CD4-positive, CD25-positive, alpha-beta regulatory T cell (primary cell): ENCODE measurements around the gene DHX58. TPM values are rescaled to one million over a fixed set of nuclear protein-coding genes. Genes with fewer than 3 reads are reported as not detected.

Experiments
- ATAC-seq, 2 donors: fragments of 150-1000 bp; cut with Tn5 transposase; one replicate each; pipeline ENCODE4 v1.10.0; 2021; ENCODE audit warnings: low read depth in 2 of 2, moderate number of reproducible peaks in 2 of 2, moderate library complexity in 1 of 2
- DNase-seq, 3 donors: peaks; one replicate each; pipeline versions ENCODE4 v3.0.0 to v3.0.0-alpha.2; 2012 to 2022; ENCODE audit warnings: mixed read lengths in 1 of 3
- H3K27ac ChIP-seq: one replicate; pipeline ENCODE4 v1.7.0; 2013; ENCODE audit warnings: mild to moderate bottlenecking, low read length; ENCODE audit not compliant: insufficient read depth, poor library complexity, severe bottlenecking
- H3K27me3 ChIP-seq: one replicate; pipeline ENCODE4 v1.7.0; 2013; ENCODE audit warnings: low read length; ENCODE audit not compliant: control insufficient read depth, insufficient read depth
- H3K36me3 ChIP-seq: one replicate; pipeline ENCODE4 v1.7.0; 2013; ENCODE audit warnings: mild to moderate bottlenecking, low read length, moderate library complexity; ENCODE audit not compliant: control insufficient read depth, insufficient read depth
- H3K4me1 ChIP-seq: 2 replicates; pipeline ENCODE4 v1.7.0; 2013; ENCODE audit warnings: mild to moderate bottlenecking, low read length; ENCODE audit not compliant: insufficient read depth, control insufficient read depth, poor library complexity, severe bottlenecking
- H3K4me3 ChIP-seq: one replicate; pipeline ENCODE4 v1.7.0; 2013; ENCODE audit warnings: low read depth, mild to moderate bottlenecking, low read length, moderate library complexity
- H3K9me3 ChIP-seq, 2 experiments: 1 replicate in 1 of 2; 2 replicates in 1 of 2; pipeline ENCODE4 v1.7.0; 2013; ENCODE audit warnings: low read length in 2 of 2, mild to moderate bottlenecking in 1 of 2, moderate library complexity in 1 of 2; ENCODE audit not compliant: control insufficient read depth in 2 of 2
- H3K27ac Mint-ChIP-seq, 3 donors: one replicate each; pipeline ENCODE4 v1.8.0; 2020 to 2022; ENCODE audit warnings: mild to moderate bottlenecking in 3 of 3, mixed read lengths in 3 of 3, moderate library complexity in 2 of 3
- H3K27me3 Mint-ChIP-seq: one replicate; pipeline ENCODE4 v1.8.0; 2022; ENCODE audit warnings: mild to moderate bottlenecking, mixed read lengths
- H3K36me3 Mint-ChIP-seq: one replicate; pipeline ENCODE4 v1.8.0; 2020; ENCODE audit warnings: mixed read lengths
- H3K4me1 Mint-ChIP-seq, 4 donors: one replicate each; pipeline ENCODE4 v1.8.0; 2020 to 2022; ENCODE audit warnings: mixed read lengths in 4 of 4, mild to moderate bottlenecking in 1 of 4
- H3K4me3 Mint-ChIP-seq, 4 donors: one replicate each; pipeline ENCODE4 v1.8.0; 2020 to 2022; ENCODE audit warnings: mild to moderate bottlenecking in 4 of 4, mixed read lengths in 4 of 4, moderate library complexity in 3 of 4
- H3K9me3 Mint-ChIP-seq, 7 donors: one replicate each; pipeline ENCODE4 v1.8.0; 2020 to 2022; ENCODE audit warnings: mixed read lengths in 7 of 7, mild to moderate bottlenecking in 3 of 7, moderate library complexity in 2 of 7
- polyA plus RNA-seq, 4 donors: library from polyadenylated mRNA; unstranded; fragments of 300-500 nt; fragmentation: Illumina TruSeq; gene quantifications; one replicate each; pipeline ENCODE4 v1.2.3, GENCODE V29; 2021
- total RNA-seq: library from RNA; stranded (reverse); gene quantifications from one replicate; pipeline ENCODE4 v1.2.3, GENCODE V29; 2022

The DHX58 gene
- total and polyA plus RNA-seq, 5 donors from 2014 or later, result 7.2 to 24.4 (median 16.0) TPM

GRCh38 chr17:42067371-42068091 lies 45.0 kb downstream of the DHX58 start:
- Mint-ChIP-seq H3K4me1 (peaks cover 0 to 27% (median 7%) of the 10 kb centered on the region in 4 donors), H3K36me3 (no peaks in the 10 kb centered on the region), H3K27ac (no peak overlapping the region), H3K27me3 (peaks cover 23% of the 10 kb centered on the region), H3K9me3 (no peaks in the 10 kb centered on the region), H3K4me3 (no peak overlapping the region)
- Histone ChIP-seq H3K27me3 (no peaks in the 10 kb centered on the region), H3K4me1 (peaks cover 10% of the 10 kb centered on the region), H3K36me3 (no peaks in the 10 kb centered on the region), H3K9me3 (no peaks in the 10 kb centered on the region), H3K27ac (no peak overlapping the region), H3K4me3 (no peak overlapping the region)
- ATAC-seq, result peak; percentile 56 to 60
- peak; percentile 52 to 63 (median 53) for DNase-seq

GRCh38 chr17:42065201-42065600 lies 47.3 kb downstream of the DHX58 start:
- Histone ChIP-seq H3K9me3 (no peaks in the 10 kb centered on the region), H3K4me3 (no peak overlapping the region), H3K27ac (no peak overlapping the region), H3K36me3 (no peaks in the 10 kb centered on the region), H3K27me3 (no peaks in the 10 kb centered on the region), H3K4me1 (no peaks in the 10 kb centered on the region)
- H3K36me3 Mint-ChIP-seq, result no peaks in the 10 kb centered on the region
- ATAC-seq (no peak), DNase-seq (peak in 1 of 3 donors; percentile 34)
- H3K4me3 Mint-ChIP-seq, result no peak overlapping the region
- peaks cover 12% of the 10 kb centered on the region for H3K27me3 Mint-ChIP-seq
- no peaks in the 10 kb centered on the region for H3K9me3 Mint-ChIP-seq
- H3K4me1 Mint-ChIP-seq, result peaks cover 0 to 19% (median 5%) of the 10 kb centered on the region in 4 donors
- no peak overlapping the region for H3K27ac Mint-ChIP-seq

GRCh38 chr17:42062681-42063080 lies 49.8 kb downstream of the DHX58 start:
- Histone ChIP-seq H3K36me3 (no peaks in the 10 kb centered on the region), H3K4me3 (no peak overlapping the region), H3K9me3 (no peaks in the 10 kb centered on the region), H3K27me3 (no peaks in the 10 kb centered on the region), H3K4me1 (no peaks in the 10 kb centered on the region), H3K27ac (no peak overlapping the region)
- Mint-ChIP-seq H3K36me3 (no peaks in the 10 kb centered on the region), H3K27me3 (peaks cover 16% of the 10 kb centered on the region), H3K27ac (no peak overlapping the region), H3K4me3 (no peak overlapping the region), H3K9me3 (no peaks in the 10 kb centered on the region), H3K4me1 (peaks cover 0 to 19% (median 7%) of the 10 kb centered on the region in 4 donors)
- DNase-seq, result no peak
- ATAC-seq, result no peak

DNA sequence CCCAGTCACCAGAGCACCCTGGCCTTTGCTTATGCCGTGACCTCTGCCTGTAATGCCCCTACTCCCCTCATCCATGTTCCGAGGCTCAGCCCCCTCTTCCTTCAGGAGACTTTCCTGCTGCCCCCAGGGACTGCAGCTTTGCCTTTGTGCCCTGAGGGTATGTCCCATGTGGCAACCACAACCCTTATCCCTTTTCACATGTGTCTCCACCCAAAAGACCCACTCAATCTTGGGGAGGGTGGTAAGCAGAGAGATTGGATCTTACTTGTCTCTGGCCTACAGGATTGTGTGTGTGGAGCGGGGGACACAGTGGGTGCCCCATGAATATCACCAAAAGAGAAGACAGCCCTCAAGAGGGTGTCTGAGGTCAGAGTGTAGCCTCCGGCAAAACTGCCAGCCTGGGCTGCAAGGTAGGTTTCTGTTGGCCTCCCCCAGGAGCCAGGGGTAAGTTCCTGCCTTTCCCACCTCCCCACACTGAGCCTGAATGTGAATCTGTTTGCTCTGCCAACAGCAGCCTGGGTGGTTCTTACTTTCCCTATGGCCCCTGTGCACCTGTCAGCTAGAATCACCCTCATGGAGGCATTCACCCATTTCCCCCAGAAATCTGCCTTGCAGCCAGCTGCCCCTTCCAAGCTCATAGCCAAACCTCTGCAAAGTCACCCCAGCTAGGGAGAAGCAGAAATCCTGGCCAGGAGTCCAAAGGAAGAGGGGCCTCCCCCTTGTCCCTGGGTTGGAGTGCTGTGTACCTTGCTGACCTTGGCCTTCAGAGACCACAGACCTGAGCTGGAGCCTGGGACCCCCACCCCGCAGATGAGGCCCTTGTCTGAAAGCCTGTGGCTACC lies 50.6 kb downstream of the DHX58 start:
- no peaks in the 10 kb centered on the region for H3K36me3 ChIP-seq
- no peak for ATAC-seq
- no peak overlapping the region for H3K27ac Mint-ChIP-seq

DNA sequence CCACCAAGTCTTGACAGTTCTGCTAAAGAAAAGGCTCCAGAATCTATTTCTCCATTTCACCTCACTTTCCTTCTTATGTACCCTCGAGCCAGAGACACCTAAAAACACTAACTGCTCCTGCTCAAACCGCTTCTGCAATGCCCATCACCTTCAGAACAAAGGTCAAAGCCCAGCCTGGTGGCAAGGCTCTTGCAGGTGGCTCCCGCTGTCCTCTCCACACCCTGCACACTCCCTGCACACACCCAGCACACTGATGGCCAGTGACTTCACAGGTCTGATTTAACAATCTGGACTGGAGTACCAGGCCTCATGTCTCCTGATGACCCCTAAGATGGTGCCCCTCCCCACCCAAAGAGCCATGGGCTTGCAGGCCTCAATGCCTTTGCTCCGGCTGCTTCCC lies 52.3 kb downstream of the DHX58 start:
- Histone ChIP-seq H3K4me3 (no peak overlapping the region), H3K27me3 (no peaks in the 10 kb centered on the region), H3K9me3 (no peaks in the 10 kb centered on the region), H3K4me1 (no peaks in the 10 kb centered on the region), H3K27ac (no peak overlapping the region), H3K36me3 (no peaks in the 10 kb centered on the region)
- H3K4me3 Mint-ChIP-seq, result no peak overlapping the region
- peaks cover 18% of the 10 kb centered on the region for H3K27me3 Mint-ChIP-seq
- peaks cover 0 to 16% (median 7%) of the 10 kb centered on the region in 4 donors for H3K4me1 Mint-ChIP-seq
- no peak for DNase-seq
- peak overlapping the region in 2 of 3 donors; percentile 66 to 82 for H3K27ac Mint-ChIP-seq
- no peak for ATAC-seq
- H3K9me3 Mint-ChIP-seq, result peaks cover 0 to 3% (median 0%) of the 10 kb centered on the region in 7 donors
- no peaks in the 10 kb centered on the region for H3K36me3 Mint-ChIP-seq

More for the DNA sequence above, 50.6 kb downstream of the DHX58 start:
- Mint-ChIP-seq H3K4me1 (peaks cover 0 to 17% (median 7%) of the 10 kb centered on the region in 4 donors), H3K4me3 (no peak overlapping the region), H3K36me3 (no peaks in the 10 kb centered on the region), H3K9me3 (peaks cover 0 to 3% (median 0%) of the 10 kb centered on the region in 7 donors), H3K27me3 (peaks cover 12% of the 10 kb centered on the region)
- Histone ChIP-seq H3K9me3 (no peaks in the 10 kb centered on the region), H3K4me1 (no peaks in the 10 kb centered on the region), H3K27me3 (no peaks in the 10 kb centered on the region), H3K27ac (no peak overlapping the region), H3K4me3 (no peak overlapping the region)
- DNase-seq, result no peak

- H3K36me3 ChIP-seq, result no peaks in the 10 kb centered on the region
These were observed 52.7 kb downstream of the DHX58 start for GRCh38 chr17:42059815-42060214.

GRCh38 chr17:42058063-42058462 lies 54.5 kb downstream of the DHX58 start:
- ATAC-seq (no peak), DNase-seq (no peak)
- Histone ChIP-seq H3K27me3 (peaks cover 4% of the 10 kb centered on the region), H3K4me1 (no peaks in the 10 kb centered on the region), H3K9me3 (no peaks in the 10 kb centered on the region), H3K36me3 (no peaks in the 10 kb centered on the region), H3K27ac (no peak overlapping the region), H3K4me3 (no peak overlapping the region)
- H3K4me3 Mint-ChIP-seq, result no peak overlapping the region
- H3K36me3 Mint-ChIP-seq, result no peaks in the 10 kb centered on the region
- H3K27me3 Mint-ChIP-seq, result peaks cover 29% of the 10 kb centered on the region
- H3K9me3 Mint-ChIP-seq, result peaks cover 0 to 3% (median 0%) of the 10 kb centered on the region in 7 donors
- peaks cover 0 to 4% (median under 1%) of the 10 kb centered on the region in 4 donors for H3K4me1 Mint-ChIP-seq
- no peak overlapping the region for H3K27ac Mint-ChIP-seq

More at GRCh38 chr17:42059815-42060214, 52.7 kb downstream of the DHX58 start:
- peaks cover 0 to 3% (median 0%) of the 10 kb centered on the region in 7 donors for H3K9me3 Mint-ChIP-seq
- H3K9me3 ChIP-seq, result no peaks in the 10 kb centered on the region
- DNase-seq (no peak), ATAC-seq (no peak)
- peaks cover 22% of the 10 kb centered on the region for H3K27me3 Mint-ChIP-seq
- H3K36me3 Mint-ChIP-seq, result no peaks in the 10 kb centered on the region
- H3K4me3 Mint-ChIP-seq, result no peak overlapping the region
- no peak overlapping the region for H3K27ac ChIP-seq
- H3K4me1 ChIP-seq, result no peaks in the 10 kb centered on the region
- no peak overlapping the region for H3K4me3 ChIP-seq
- H3K4me1 Mint-ChIP-seq, result peaks cover 0 to 12% (median 7%) of the 10 kb centered on the region in 4 donors
- H3K27me3 ChIP-seq, result no peaks in the 10 kb centered on the region
- peak overlapping the region in 2 of 3 donors; percentile 66 to 82 for H3K27ac Mint-ChIP-seq
